OCI-LY7 (cell line): ENCODE measurements around the gene ASCC1. TPM values are rescaled to one million over a fixed set of nuclear protein-coding genes. Genes with fewer than 3 reads are reported as not detected.
A peak's percentile ranks its signal among the peaks of the same experiment; 100 is the strongest.

Source experiments
- Bru-seq: library from RNA; stranded (reverse); fragments of 400-500 nt; gene quantifications from one replicate; lab custom pipeline; 2021; lab: Mats Ljungman, UMichigan
- BruChase-seq, 2 experiments: library from RNA; stranded (reverse); fragments of 400-500 nt; gene quantifications; one replicate each; lab custom pipeline; 2021; lab: Mats Ljungman, UMichigan
- BruUV-seq: library from RNA; stranded (reverse); fragments of 400-500 nt; replicated peaks from 2 replicates; lab custom pipeline; 2021; lab: Mats Ljungman, UMichigan
- CTCF ChIA-PET: fragments of 300-600 bp; sonication (Branson Sonifier 250); formaldehyde crosslinking; loops from one replicate; lab custom pipeline; 2022; ENCODE audit warnings: antibody characterized with exemption; ENCODE audit not compliant: unreplicated experiment; lab: Charles Lee
- POLR2A ChIA-PET: fragments of 300-600 bp; sonication (Branson Sonifier 250); formaldehyde crosslinking; loops from one replicate; lab custom pipeline; 2022; ENCODE audit warnings: antibody characterized with exemption; lab: Charles Lee
- DNase-seq: peaks from one replicate; pipeline ENCODE4 v3.0.0-alpha.2; 2015; ENCODE audit warnings: low spot score
- H2AFZ ChIP-seq: fragments of 200-600 bp; sonication (generic), shearing (Covaris generic); 2 replicates; pipeline ENCODE4 v1.6.1; 2014; ENCODE audit warnings: mild to moderate bottlenecking, antibody characterized with exemption, low read length, moderate library complexity
- H3K27ac ChIP-seq: fragments of 200-600 bp; sonication (generic); 2 replicates; pipeline ENCODE4 v1.5.1; 2014; ENCODE audit warnings: mixed run types, low read depth, mild to moderate bottlenecking, moderate library complexity, low read length, inconsistent platforms; ENCODE audit not compliant: poor library complexity, severe bottlenecking
- H3K36me3 ChIP-seq: fragments of 200-600 bp; sonication (generic); 2 replicates; pipeline ENCODE4 v1.6.1; 2014; ENCODE audit warnings: mild to moderate bottlenecking, antibody characterized with exemption, low read length, moderate library complexity, mixed read lengths; ENCODE audit not compliant: insufficient read depth
- H3K4me1 ChIP-seq: fragments of 200-600 bp; sonication (generic); 2 replicates; pipeline ENCODE4 v1.5.1; 2014; ENCODE audit warnings: mild to moderate bottlenecking, low read length; ENCODE audit not compliant: insufficient read depth, poor library complexity, severe bottlenecking
- H3K4me2 ChIP-seq: fragments of 200-600 bp; sonication (generic); 2 replicates; pipeline ENCODE4 v1.6.1; 2014; ENCODE audit warnings: mild to moderate bottlenecking, low read length
- H3K4me3 ChIP-seq: fragments of 200-600 bp; sonication (generic); 2 replicates; pipeline ENCODE4 v1.5.1; 2014; ENCODE audit warnings: mild to moderate bottlenecking, low read depth, low read length; ENCODE audit not compliant: poor library complexity, severe bottlenecking
- H3K79me2 ChIP-seq: fragments of 200-600 bp; sonication (generic); 2 replicates; pipeline ENCODE4 v1.6.1; 2016; ENCODE audit warnings: low read depth, mild to moderate bottlenecking, low read length, moderate library complexity, mixed read lengths; ENCODE audit not compliant: insufficient read depth
- H3K9me2 ChIP-seq: fragments of 200-600 bp; sonication (generic); 2 replicates; pipeline ENCODE4 v1.6.1; 2016; ENCODE audit warnings: mild to moderate bottlenecking, low read length, mixed read lengths; ENCODE audit not compliant: insufficient read depth
- H3K9me3 ChIP-seq: fragments of 200-600 bp; sonication (generic); 2 replicates; pipeline ENCODE4 v1.6.1; 2014; ENCODE audit warnings: mild to moderate bottlenecking, mixed run types, low read length, mixed read lengths
- H4K20me1 ChIP-seq: fragments of 200-600 bp; sonication (generic); 2 replicates; pipeline ENCODE4 v1.6.1; 2014; ENCODE audit warnings: mild to moderate bottlenecking, antibody characterized with exemption, low read length, moderate library complexity, mixed read lengths; ENCODE audit not compliant: insufficient read depth
- CTCF ChIP-seq: fragments of 200-600 bp; sonication (generic); conservative IDR thresholded peaks from 2 replicates; pipeline ENCODE4 v1.5.1; 2014; ENCODE audit warnings: mild to moderate bottlenecking, antibody characterized with exemption, low read length, moderate library complexity, mixed read lengths
- EZH2phosphoT487 ChIP-seq: fragments of 200-600 bp; sonication (generic); IDR thresholded peaks from 2 replicates; pipeline ENCODE4 v1.6.1; 2018; ENCODE audit warnings: low read depth, borderline replicate concordance, mild to moderate bottlenecking, mixed run types, antibody characterized with exemption, low read length, moderate library complexity, mixed read lengths
- intact Hi-C: fragments of 100-400 bp; cut with micrococcal nuclease; formaldehyde crosslinking; loops from one replicate; pipeline ENCODE4 v1.10.0; 2022; ENCODE audit not compliant: unreplicated experiment
- long read RNA-seq: library from polyadenylated mRNA; stranded (forward); transcript quantifications from one replicate; pipeline ENCODE4 v2.0.0, GENCODE V29; 2022
- total RNA-seq, 2 experiments: library from RNA; depleted of rRNA in 1 of 2; stranded (reverse); fragments of >200 nt in 1 of 2; shearing (Covaris generic) in 1 of 2; gene quantifications; 2 replicates each; pipeline ENCODE4 v1.2.3, GENCODE V29; 2014 to 2022

The ASCC1 gene, protein sequence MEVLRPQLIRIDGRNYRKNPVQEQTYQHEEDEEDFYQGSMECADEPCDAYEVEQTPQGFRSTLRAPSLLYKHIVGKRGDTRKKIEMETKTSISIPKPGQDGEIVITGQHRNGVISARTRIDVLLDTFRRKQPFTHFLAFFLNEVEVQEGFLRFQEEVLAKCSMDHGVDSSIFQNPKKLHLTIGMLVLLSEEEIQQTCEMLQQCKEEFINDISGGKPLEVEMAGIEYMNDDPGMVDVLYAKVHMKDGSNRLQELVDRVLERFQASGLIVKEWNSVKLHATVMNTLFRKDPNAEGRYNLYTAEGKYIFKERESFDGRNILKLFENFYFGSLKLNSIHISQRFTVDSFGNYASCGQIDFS
- total RNA-seq (2014; rRNA removed; shearing (Covaris generic)) (19.3 and 27.1 TPM in 2 replicates), total RNA-seq (2022) (51.5 and 59.9 TPM in 2 replicates), Bru-seq, nascent RNA (percentile 67 among the genes with signal in this experiment), BruChase-seq, experiment 1, labeled RNA remaining after a 6-hour chase (percentile 64 among the genes with signal in this experiment), BruChase-seq, experiment 2, labeled RNA remaining after a 2-hour chase (percentile 60 among the genes with signal in this experiment)
- long read RNA-seq, transcript ASCC1-202 (10 exons, 2,002 nt) = major isoform, 21 of 59 reads
- long read RNA-seq, partial matches to known transcripts = 2 of 59 reads
- long read RNA-seq, other reads (novel, unspliced or antisense) = 35 of 59 reads

- ChIA-PET POLR2A (interaction anchor here (0.6 to 3.5 kb wide), 10 partner anchors 8 to 116 kb away, joined by 3 to 9 read pairs (median 4); no protein-coding TSS in a partner anchor), CTCF (interaction anchor here (1.0 kb wide), 1 partner anchor 121 kb away, joined by 3 read pairs; no protein-coding TSS in a partner anchor)
- DNase-seq = peak; percentile 94
- peak within 1 kb of the TSS; percentile 82 for H3K4me3 ChIP-seq
- intact Hi-C loops = loop anchor here (2.0 kb wide), 3 partner anchors 57 to 119 kb away; partner anchors contain the start of gene DDIT4
- H3K27ac ChIP-seq = peak within 1 kb of the TSS; percentile 86
- H3K4me1 ChIP-seq = peaks cover 39% of the 10 kb centered on the region
- peaks cover 58% of the 10 kb centered on the region for H3K79me2 ChIP-seq
- no peaks in the 10 kb centered on the region for H3K9me2 ChIP-seq
- peaks cover 12% of the 10 kb centered on the region; the same call in 1 of the 2 replicates for H4K20me1 ChIP-seq
- H2AFZ ChIP-seq = peak within 1 kb of the TSS; percentile 63
- BruUV-seq = no TSS peak
- H3K9me3 ChIP-seq = no peaks in the 10 kb centered on the region
- TF ChIP-seq CTCF = no peak
- TF ChIP-seq EZH2phosphoT487 = no peak
- peak within 1 kb of the TSS; percentile 96 for H3K4me2 ChIP-seq
- H3K36me3 ChIP-seq = peaks cover 18% of the 10 kb centered on the region
Observed at GRCh38 chr10:72215611-72216549, at the start of gene ASCC1, which contains the start of gene ANAPC16. TSS of gene ASCC1 (minus strand) at chr10:72216276. CDS start at chr10:72213298, 2,978 bp downstream. TSS of gene ANAPC16 (plus strand) at chr10:72216012. CDS start at chr10:72223915, 7,903 bp downstream.

DNA sequence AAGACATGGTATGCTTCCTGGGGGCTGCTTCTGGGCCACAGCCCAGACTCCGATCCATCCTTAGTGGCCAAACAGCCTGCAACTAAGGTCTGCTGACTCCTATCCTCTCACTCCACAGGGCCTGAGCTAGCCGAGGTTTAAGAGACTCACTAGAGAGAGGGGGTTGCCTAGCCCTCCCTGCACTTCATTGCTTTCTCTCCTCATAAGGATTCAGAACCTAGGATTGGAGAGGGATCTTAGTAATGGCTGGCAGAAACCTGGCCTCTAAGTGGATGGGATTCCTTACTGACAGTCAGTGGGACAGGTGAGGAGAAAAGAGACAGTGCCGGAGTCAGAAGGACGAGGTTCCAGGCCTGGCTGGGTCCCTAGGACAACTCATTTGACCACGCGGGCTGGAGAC lies 49.4 kb upstream of the ASCC1 start:
- Histone ChIP-seq H3K4me2 (no peak overlapping the region), H3K9me3 (no peaks in the 10 kb centered on the region), H4K20me1 (no peaks in the 10 kb centered on the region), H3K27ac (no peak overlapping the region), H3K4me1 (peaks cover 64% of the 10 kb centered on the region), H3K79me2 (no peaks in the 10 kb centered on the region), H3K9me2 (no peaks in the 10 kb centered on the region), H3K4me3 (no peak overlapping the region), H3K36me3 (no peaks in the 10 kb centered on the region), H2AFZ (peak overlapping the region; percentile 3; the same call in 1 of the 2 replicates)
- POLR2A ChIA-PET = interaction anchor here (0.5 to 1.1 kb wide), 6 partner anchors 9 to 441 kb away, joined by 3 to 5 read pairs (median 3); no protein-coding TSS in a partner anchor
- intact Hi-C loops = no loop called here
- CTCF ChIA-PET = no interaction called here
- no TSS peak for BruUV-seq
- TF ChIP-seq CTCF = no peak
- no peak for TF ChIP-seq EZH2phosphoT487
- DNase-seq = no peak
